ENCODE data around the gene KCNK17.

The KCNK17 gene
- total RNA-seq = 0 reads per million in 4 donors

GRCh38 chr6:39314273-39314795, at the start of gene KCNK17:
TSS of gene KCNK17 (minus strand) at chr6:39314419. CDS start at chr6:39314320, 99 bp downstream.
- no peak for DNase-seq

- no peak for DNase-seq
These were observed 49.1 kb upstream of the KCNK17 start for GRCh38 chr6:39363280-39363679.

GRCh38 chr6:39362487-39362865, 48.3 kb upstream of the KCNK17 start:
- DNase-seq = no peak

GRCh38 chr6:39361657-39362486, 47.7 kb upstream of the KCNK17 start:
- DNase-seq = peak in 2 of 5 donors; percentile 3 to 26

- DNase-seq = no peak
These were observed 46.2 kb upstream of the KCNK17 start for GRCh38 chr6:39360378-39360777.

GRCh38 chr6:39357998-39358686, 43.9 kb upstream of the KCNK17 start:
- DNase-seq = no peak

GRCh38 chr6:39353698-39354315, 39.6 kb upstream of the KCNK17 start:
- no peak for DNase-seq

GRCh38 chr6:39350723-39351505, 36.7 kb upstream of the KCNK17 start:
- no peak for DNase-seq

- no peak for DNase-seq
These were observed 34.5 kb upstream of the KCNK17 start for GRCh38 chr6:39348740-39349139.

GRCh38 chr6:39347906-39348585, 33.8 kb upstream of the KCNK17 start:
- peak in 2 of 5 donors; percentile 35 to 38 for DNase-seq

- DNase-seq = no peak
These were observed 33.0 kb upstream of the KCNK17 start for GRCh38 chr6:39347206-39347605.

- DNase-seq = no peak
These were observed 30.6 kb upstream of the KCNK17 start for GRCh38 chr6:39344821-39345280.

- no peak for DNase-seq
These were observed 29.2 kb upstream of the KCNK17 start for GRCh38 chr6:39343396-39343870.

- no peak for DNase-seq
These were observed 28.6 kb upstream of the KCNK17 start for GRCh38 chr6:39342692-39343395.

- no peak for DNase-seq
These were observed 27.7 kb upstream of the KCNK17 start for GRCh38 chr6:39341937-39342336.

- no peak for DNase-seq
These were observed 27.1 kb upstream of the KCNK17 start for GRCh38 chr6:39341352-39341751.

GRCh38 chr6:39339868-39340550, 25.8 kb upstream of the KCNK17 start:
- DNase-seq = no peak

- no peak for DNase-seq
These were observed 25.1 kb upstream of the KCNK17 start for GRCh38 chr6:39339096-39339867.

GRCh38 chr6:39338397-39338796, 24.2 kb upstream of the KCNK17 start:
- DNase-seq = no peak
